Common myeloid progenitor, CD34-positive (primary cell): Measurements from ENCODE around the gene UMAD1.

Experiments
- CTCF ChIA-PET: fragments of 350-600 bp; sonication (Branson Sonifier 250); formaldehyde crosslinking; loops from one replicate; lab custom pipeline; 2021; ENCODE audit warnings: antibody characterized with exemption; lab: Charles Lee
- POLR2A ChIA-PET: fragments of 350-600 bp; sonication (Branson Sonifier 250); formaldehyde crosslinking; loops from one replicate; lab custom pipeline; 2021; ENCODE audit warnings: antibody characterized with exemption; lab: Charles Lee
- DNase-seq, 3 donors: peaks; one replicate each; pipeline versions ENCODE4 v3.0.0 to v3.0.0-alpha.2; 2013
- H3K27ac ChIP-seq, 2 experiments: 1 replicate in 1 of 2; 2 replicates in 1 of 2; pipeline ENCODE4 v1.7.0; 2013; ENCODE audit warnings: inconsistent platforms in 2 of 2, low read length in 2 of 2, mild to moderate bottlenecking in 2 of 2, low read depth in 1 of 2, moderate library complexity in 1 of 2; ENCODE audit not compliant: severe bottlenecking in 2 of 2, insufficient read depth in 1 of 2, poor library complexity in 1 of 2
- H3K27me3 ChIP-seq, 5 experiments: replicated peaks in 2 of 5; 1 replicate in 3 of 5; 2 replicates in 2 of 5; pipeline versions ENCODE4 v1.6.1 to v1.7.0; 2013; ENCODE audit warnings: low read length in 4 of 5, mild to moderate bottlenecking in 2 of 5, moderate library complexity in 2 of 5, inconsistent platforms in 1 of 5; ENCODE audit not compliant: insufficient read depth in 5 of 5, control insufficient read depth in 4 of 5
- H3K36me3 ChIP-seq, 4 experiments: 1 replicate in 2 of 4; 2 replicates in 2 of 4; pipeline versions ENCODE4 v1.6.1 to v1.7.0; 2013; ENCODE audit warnings: low read length in 3 of 4, control low read depth in 1 of 4, mild to moderate bottlenecking in 1 of 4; ENCODE audit not compliant: control insufficient read depth in 4 of 4, insufficient read depth in 4 of 4
- H3K4me1 ChIP-seq, 4 experiments: 1 replicate in 3 of 4; 2 replicates in 1 of 4; pipeline versions ENCODE4 v1.6.1 to v1.7.1; 2013; ENCODE audit warnings: low read length in 3 of 4, mild to moderate bottlenecking in 3 of 4, control low read depth in 1 of 4, inconsistent platforms in 1 of 4, moderate library complexity in 1 of 4; ENCODE audit not compliant: control insufficient read depth in 4 of 4, insufficient read depth in 4 of 4; ENCODE audit errors: control extremely low read depth in 1 of 4
- H3K4me3 ChIP-seq, 7 experiments: 1 replicate in 4 of 7; 2 replicates in 3 of 7; pipeline versions ENCODE4 v1.5.1 to v1.7.0; 2013; ENCODE audit warnings: mild to moderate bottlenecking in 7 of 7, low read length in 6 of 7, moderate library complexity in 6 of 7, inconsistent platforms in 2 of 7, low read depth in 2 of 7, control low read depth in 1 of 7; ENCODE audit not compliant: insufficient read depth in 4 of 7, control insufficient read depth in 1 of 7; ENCODE audit errors: extremely low read depth in 1 of 7
- H3K9me3 ChIP-seq, 5 experiments: 1 replicate in 4 of 5; 2 replicates in 1 of 5; pipeline versions ENCODE4 v1.6.1 to v1.7.1; 2013; ENCODE audit warnings: low read length in 4 of 5, mild to moderate bottlenecking in 2 of 5, inconsistent platforms in 1 of 5, low read depth in 1 of 5, moderate library complexity in 1 of 5; ENCODE audit not compliant: control insufficient read depth in 4 of 5, insufficient read depth in 2 of 5; ENCODE audit errors: control extremely low read depth in 1 of 5
- WGBS: methylation state at CpG from one replicate; pipeline ENCODE4 v1.1.5; 2013; ENCODE audit not compliant: insufficient coverage; 5-methylcytosine and 5-hydroxymethylcytosine counted together

The UMAD1 gene

GRCh38 chr7:7740037-7740355 lies 99.4 kb downstream of the UMAD1 start:
- Histone ChIP-seq H3K4me3 (no peak overlapping the region), H3K4me1 (no peaks in the 10 kb centered on the region), H3K27ac (no peak overlapping the region), H3K27me3 (no peaks in the 10 kb centered on the region), H3K9me3 (no peaks in the 10 kb centered on the region), H3K36me3 (no peaks in the 10 kb centered on the region)
- ChIA-PET POLR2A (no interaction called here), CTCF (no interaction called here)
- whole genome bisulfite sequencing = no CpG with 5 or more reads among the region's 2 CpGs
- DNase-seq = no peak

- CTCF ChIA-PET = no interaction called here
Measured at GRCh38 chr7:7742223-7742622, 101.7 kb downstream of the UMAD1 start.

GRCh38 chr7:7745258-7745657 lies 104.7 kb downstream of the UMAD1 start:
- Histone ChIP-seq H3K4me1 (no peaks in the 10 kb centered on the region), H3K9me3 (no peaks in the 10 kb centered on the region), H3K27me3 (no peaks in the 10 kb centered on the region), H3K36me3 (no peaks in the 10 kb centered on the region), H3K27ac (no peak overlapping the region), H3K4me3 (no peak overlapping the region)
- CTCF ChIA-PET = interaction anchor here (1.1 to 1.4 kb wide), 2 partner anchors 16 to 445 kb away, joined by 4 to 5 read pairs; no protein-coding TSS in a partner anchor
- DNase-seq = no peak
- POLR2A ChIA-PET = no interaction called here
- WGBS = 100% methylated on average over 2 of the region's 4 CpGs

More at GRCh38 chr7:7742223-7742622, 101.7 kb downstream of the UMAD1 start:
- Histone ChIP-seq H3K27me3 (no peaks in the 10 kb centered on the region), H3K4me1 (no peaks in the 10 kb centered on the region), H3K27ac (no peak overlapping the region), H3K9me3 (no peaks in the 10 kb centered on the region), H3K36me3 (no peaks in the 10 kb centered on the region), H3K4me3 (no peak overlapping the region)
- 98% methylated on average over 9 of the region's 12 CpGs for WGBS
- no peak for DNase-seq
- POLR2A ChIA-PET = no interaction called here

- Histone ChIP-seq H3K27me3 (no peaks in the 10 kb centered on the region), H3K27ac (no peak overlapping the region), H3K4me3 (no peak overlapping the region), H3K4me1 (no peaks in the 10 kb centered on the region), H3K36me3 (no peaks in the 10 kb centered on the region), H3K9me3 (no peaks in the 10 kb centered on the region)
- WGBS = 91% methylated on average over 4 of the region's 4 CpGs
- POLR2A ChIA-PET = no interaction called here
- CTCF ChIA-PET = interaction anchor here (1.4 kb wide), 1 partner anchor 444 kb away, joined by 5 read pairs; no protein-coding TSS in a partner anchor
- no peak for DNase-seq
Measured at GRCh38 chr7:7745966-7746365, 105.4 kb downstream of the UMAD1 start.

- H3K27me3 ChIP-seq = no peaks in the 10 kb centered on the region
- H3K4me1 ChIP-seq = no peaks in the 10 kb centered on the region
- no peak overlapping the region for H3K27ac ChIP-seq
- no peak overlapping the region for H3K4me3 ChIP-seq
- no peaks in the 10 kb centered on the region for H3K9me3 ChIP-seq
- POLR2A ChIA-PET = no interaction called here
- DNase-seq = peak in 2 of 3 donors; percentile 14 to 20
- WGBS = 95% methylated on average over 3 of the region's 4 CpGs
- CTCF ChIA-PET = no interaction called here
- no peaks in the 10 kb centered on the region for H3K36me3 ChIP-seq
Measured at GRCh38 chr7:7746458-7746857, 105.9 kb downstream of the UMAD1 start.

- no peaks in the 10 kb centered on the region for H3K9me3 ChIP-seq
- ChIA-PET CTCF (interaction anchor here (1.6 kb wide), 1 partner anchor 10 kb away, joined by 5 read pairs; no protein-coding TSS in a partner anchor), POLR2A (no interaction called here)
- H3K4me3 ChIP-seq = no peak overlapping the region
- no peaks in the 10 kb centered on the region for H3K36me3 ChIP-seq
- 100% methylated on average over 1 of the region's 2 CpGs for WGBS
- H3K27me3 ChIP-seq = no peaks in the 10 kb centered on the region
- no peak for DNase-seq
- no peak overlapping the region for H3K27ac ChIP-seq
- no peaks in the 10 kb centered on the region for H3K4me1 ChIP-seq
Measured at GRCh38 chr7:7750571-7751242, 110.2 kb downstream of the UMAD1 start.

- no peaks in the 10 kb centered on the region for H3K36me3 ChIP-seq
- no peak for DNase-seq
- no peaks in the 10 kb centered on the region for H3K9me3 ChIP-seq
- H3K27me3 ChIP-seq = no peaks in the 10 kb centered on the region
- CTCF ChIA-PET = no interaction called here
- H3K4me3 ChIP-seq = no peak overlapping the region
- WGBS = no CpG with 5 or more reads among the region's 3 CpGs
- POLR2A ChIA-PET = no interaction called here
- no peaks in the 10 kb centered on the region for H3K4me1 ChIP-seq
- H3K27ac ChIP-seq = no peak overlapping the region
Measured at GRCh38 chr7:7751243-7752092, 110.9 kb downstream of the UMAD1 start.
